Muscle layer of duodenum (tissue), 2 donors: ENCODE data around the gene TMEM119.
"Not testable (repeated sequence)": the region's sequence is repeated elsewhere in the genome, so short reads cannot be mapped to it uniquely, and the experiment has no call there.

Source experiments
- H3K27ac ChIP-seq: one replicate; pipeline ENCODE4 v1.7.0; 2013; ENCODE audit warnings: mild to moderate bottlenecking, low read length
- H3K27me3 ChIP-seq: one replicate; pipeline ENCODE4 v1.7.0; 2013; ENCODE audit warnings: low read depth, mild to moderate bottlenecking, control low read depth, low read length
- H3K36me3 ChIP-seq, 2 donors: one replicate each; pipeline ENCODE4 v1.7.0; 2013; ENCODE audit warnings: low read length in 2 of 2, control low read depth in 1 of 2, mild to moderate bottlenecking in 1 of 2; ENCODE audit not compliant: insufficient read depth in 2 of 2, control insufficient read depth in 1 of 2
- H3K4me1 ChIP-seq, 2 donors: one replicate each; pipeline ENCODE4 v1.7.0; 2013; ENCODE audit warnings: low read length in 2 of 2, mild to moderate bottlenecking in 2 of 2, control low read depth in 1 of 2, moderate library complexity in 1 of 2; ENCODE audit not compliant: insufficient read depth in 2 of 2, control insufficient read depth in 1 of 2
- H3K4me3 ChIP-seq, 2 donors: one replicate each; pipeline ENCODE4 v1.7.0; 2013; ENCODE audit warnings: low read length in 2 of 2, low read depth in 1 of 2, mild to moderate bottlenecking in 1 of 2
- H3K9me3 ChIP-seq, 2 donors: one replicate each; pipeline ENCODE4 v1.7.0; 2013; ENCODE audit warnings: low read length in 2 of 2, control low read depth in 1 of 2, mild to moderate bottlenecking in 1 of 2; ENCODE audit not compliant: control insufficient read depth in 1 of 2
- donor health status: healthy.

The TMEM119 gene

DNA sequence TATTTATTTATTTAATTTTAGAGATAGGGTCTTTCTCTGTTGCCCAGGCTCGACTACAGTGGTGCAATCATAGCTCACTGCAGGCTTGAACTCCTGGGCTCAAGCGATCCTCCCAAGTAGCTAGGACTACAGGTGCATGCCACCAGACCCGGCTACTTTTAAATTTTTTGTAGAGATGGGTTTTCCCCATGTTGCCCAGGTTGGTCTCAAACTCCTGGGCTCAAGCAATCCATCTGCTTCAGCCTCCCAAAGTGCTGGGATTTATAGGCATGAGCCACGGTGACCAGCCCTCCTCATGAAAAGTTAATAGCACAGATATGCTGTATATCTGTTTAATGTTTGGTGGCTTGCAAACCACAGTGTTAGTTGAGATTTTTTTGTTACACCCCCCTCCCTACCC, 33.4 kb upstream of the TMEM119 start:
- not testable (repeated sequence) for H3K36me3 ChIP-seq, H3K4me3 ChIP-seq, H3K27ac ChIP-seq

GRCh38 chr12:108630481-108631207, 32.8 kb upstream of the TMEM119 start:
- H3K4me3 ChIP-seq: no peak overlapping the region

More for the DNA sequence above, 33.4 kb upstream of the TMEM119 start:
- H3K4me1 ChIP-seq: peaks cover 5 to 11% of the 10 kb centered on the region in 2 donors
- H3K9me3 ChIP-seq, H3K27me3 ChIP-seq: not testable (repeated sequence)

GRCh38 chr12:108629824-108630476, 32.1 kb upstream of the TMEM119 start:
- no peaks in the 10 kb centered on the region for H3K9me3 ChIP-seq
- H3K27me3 ChIP-seq: no peaks in the 10 kb centered on the region
- H3K36me3 ChIP-seq: no peaks in the 10 kb centered on the region
- peaks cover 0 to 5% of the 10 kb centered on the region in 2 donors for H3K4me1 ChIP-seq
- peak overlapping the region in 1 of 2 donors; percentile 37 for H3K4me3 ChIP-seq
- H3K27ac ChIP-seq: peak overlapping the region; percentile 51

More at GRCh38 chr12:108630481-108631207, 32.8 kb upstream of the TMEM119 start:
- H3K36me3 ChIP-seq: no peaks in the 10 kb centered on the region
- H3K4me1 ChIP-seq: peaks cover 5% of the 10 kb centered on the region in 2 donors
- no peaks in the 10 kb centered on the region for H3K9me3 ChIP-seq
- H3K27me3 ChIP-seq: no peaks in the 10 kb centered on the region
- peak overlapping the region; percentile 51 for H3K27ac ChIP-seq

GRCh38 chr12:108629151-108629550, 31.3 kb upstream of the TMEM119 start:
- Histone ChIP-seq H3K27me3 (no peaks in the 10 kb centered on the region), H3K9me3 (no peaks in the 10 kb centered on the region), H3K4me3 (no peak overlapping the region), H3K4me1 (peaks cover 0 to 5% of the 10 kb centered on the region in 2 donors), H3K36me3 (no peaks in the 10 kb centered on the region), H3K27ac (peak overlapping the region; percentile 58)

DNA sequence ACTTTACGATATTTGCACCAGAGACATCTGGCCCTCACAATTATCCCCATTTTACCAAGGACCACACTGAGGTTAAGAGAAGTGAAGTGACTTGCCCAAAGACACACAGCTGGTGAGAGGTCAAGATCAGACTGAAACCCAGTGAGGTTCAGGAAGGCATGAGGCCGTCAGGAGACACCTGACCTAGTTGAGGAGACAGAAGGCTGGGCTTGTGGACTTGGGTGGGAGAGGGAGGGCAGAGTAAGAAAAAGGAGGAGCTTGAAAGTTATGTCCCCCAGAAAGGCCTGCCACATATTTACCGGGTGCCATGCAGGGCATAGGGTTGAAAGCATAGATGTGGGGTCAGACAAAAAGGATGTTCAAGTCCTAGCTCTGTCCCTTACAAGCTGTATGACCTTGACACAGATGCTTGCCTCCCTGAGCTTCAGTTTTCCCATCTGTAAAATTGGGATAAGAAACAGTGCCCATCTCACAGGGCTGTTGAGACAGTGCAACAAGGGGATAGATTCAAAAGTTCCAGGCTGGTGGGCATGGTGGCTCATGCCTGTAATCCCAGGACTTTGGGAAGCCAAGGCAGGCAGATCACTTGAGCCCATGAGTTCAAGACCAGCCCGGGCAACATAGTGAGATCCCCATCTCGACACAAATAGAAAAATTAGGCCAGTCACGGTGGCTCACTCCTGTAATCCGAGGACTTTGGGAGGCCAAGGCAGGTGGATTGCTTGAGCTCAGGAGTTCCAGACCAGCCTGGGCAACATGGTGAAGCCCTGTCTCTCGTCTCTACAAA, 29.4 kb upstream of the TMEM119 start:
- Histone ChIP-seq H3K36me3 (no peaks in the 10 kb centered on the region), H3K27ac (no peak overlapping the region), H3K4me1 (peaks cover 0 to 5% of the 10 kb centered on the region in 2 donors), H3K4me3 (no peak overlapping the region), H3K9me3 (no peaks in the 10 kb centered on the region), H3K27me3 (no peaks in the 10 kb centered on the region)

- Histone ChIP-seq H3K4me3 (no peak overlapping the region), H3K36me3 (no peaks in the 10 kb centered on the region), H3K27me3 (no peaks in the 10 kb centered on the region), H3K4me1 (peaks cover 0 to 2% of the 10 kb centered on the region in 2 donors), H3K27ac (no peak overlapping the region), H3K9me3 (no peaks in the 10 kb centered on the region)
Measured at GRCh38 chr12:108625228-108625627, 27.3 kb upstream of the TMEM119 start.

DNA sequence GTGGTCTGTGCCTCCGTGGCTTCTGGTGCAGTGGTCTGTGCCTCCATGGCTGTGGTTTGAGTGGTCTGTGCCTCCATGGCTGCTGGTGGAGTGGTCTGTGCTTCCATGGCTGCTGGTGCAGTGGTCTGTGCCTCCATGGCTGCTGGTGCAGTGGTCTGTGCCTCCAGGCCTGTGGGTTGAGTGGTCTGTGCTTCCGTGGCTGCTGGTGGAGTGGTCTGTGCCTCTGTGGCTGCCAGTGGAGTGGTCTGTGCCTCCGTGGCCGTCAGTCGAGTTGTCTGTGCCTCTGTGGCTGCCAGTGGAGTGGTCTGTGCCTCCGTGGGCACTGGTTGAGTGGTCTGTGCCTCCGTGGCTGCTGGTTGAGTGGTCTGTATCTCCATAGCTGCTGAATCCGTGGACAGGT, 25.7 kb upstream of the TMEM119 start:
- no peak overlapping the region for H3K4me3 ChIP-seq
- no peak overlapping the region for H3K27ac ChIP-seq
- no peaks in the 10 kb centered on the region for H3K27me3 ChIP-seq
- H3K36me3 ChIP-seq: no peaks in the 10 kb centered on the region
- H3K9me3 ChIP-seq: no peaks in the 10 kb centered on the region
- no peaks in the 10 kb centered on the region for H3K4me1 ChIP-seq

DNA sequence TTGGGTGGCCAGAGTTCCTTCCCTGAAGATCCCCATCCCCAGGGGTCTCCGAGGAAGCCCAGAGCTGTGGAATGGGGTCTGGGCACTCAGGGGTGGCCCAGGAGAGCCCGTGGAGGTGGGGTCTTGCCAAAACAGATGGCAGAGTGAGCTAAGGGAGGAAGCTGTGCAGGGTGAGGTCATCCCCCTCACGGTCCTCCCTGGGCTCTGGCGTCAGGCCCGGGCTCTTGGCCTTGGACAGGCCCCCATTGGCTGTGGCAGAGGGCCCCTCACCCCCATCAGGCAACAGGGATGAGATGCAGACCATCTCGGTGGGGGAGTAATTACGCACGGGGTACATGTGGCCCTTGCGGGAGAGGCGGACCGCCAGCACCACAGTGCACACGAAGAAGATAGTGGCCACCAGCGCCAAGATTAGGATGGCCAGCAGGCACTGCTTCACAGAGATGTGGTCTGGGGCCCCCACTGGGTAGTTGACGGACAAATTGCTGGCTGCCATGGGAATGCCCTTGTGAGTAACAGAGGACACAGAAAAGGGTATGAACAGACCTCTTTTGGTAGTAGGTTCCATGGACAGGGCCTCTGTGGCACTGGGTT, 25.1 kb upstream of the TMEM119 start:
- Histone ChIP-seq H3K9me3 (no peaks in the 10 kb centered on the region), H3K36me3 (no peaks in the 10 kb centered on the region), H3K27ac (no peak overlapping the region), H3K27me3 (no peaks in the 10 kb centered on the region), H3K4me3 (no peak overlapping the region), H3K4me1 (no peaks in the 10 kb centered on the region)

DNA sequence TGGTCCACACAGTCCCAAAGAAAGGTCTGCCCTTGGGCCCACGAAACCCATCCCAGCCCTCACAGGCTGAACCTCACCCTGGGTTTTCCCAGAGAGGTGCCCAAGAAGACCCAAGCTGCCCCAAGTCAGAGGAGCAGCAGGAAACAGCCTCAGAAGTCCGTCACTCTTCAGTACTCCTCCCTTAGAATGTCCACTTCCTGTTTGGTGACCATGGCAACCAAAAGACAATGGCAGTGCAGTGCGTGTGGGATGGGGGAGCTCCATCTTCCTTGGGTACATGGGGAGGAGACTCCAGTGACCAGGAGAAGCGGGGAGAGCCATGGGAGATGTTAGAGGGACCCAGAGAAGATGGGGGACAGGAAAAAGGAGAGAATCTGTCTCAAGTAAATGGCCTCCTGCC, 24.5 kb upstream of the TMEM119 start:
- Histone ChIP-seq H3K4me3 (no peak overlapping the region), H3K9me3 (no peaks in the 10 kb centered on the region), H3K36me3 (no peaks in the 10 kb centered on the region), H3K27me3 (no peaks in the 10 kb centered on the region), H3K27ac (no peak overlapping the region), H3K4me1 (no peaks in the 10 kb centered on the region)

DNA sequence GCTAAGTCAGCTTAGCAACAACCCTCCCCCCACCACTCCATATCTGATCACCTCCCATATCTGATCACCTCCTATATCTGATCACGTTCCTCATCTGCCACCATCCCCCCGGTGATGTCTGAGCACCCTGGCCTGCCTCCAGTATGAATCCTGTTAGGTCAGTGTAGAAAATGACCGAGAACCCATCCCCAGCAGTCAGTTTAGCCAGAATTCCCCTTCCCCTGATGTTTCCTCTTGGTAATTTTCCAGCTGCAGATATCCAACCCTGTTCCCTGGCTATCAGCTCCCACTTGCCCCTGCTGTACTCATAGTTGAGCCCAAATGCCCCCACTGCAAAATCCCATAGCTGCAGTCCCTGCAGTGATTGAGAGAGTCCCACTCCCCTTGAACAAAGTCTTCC, 23.3 kb upstream of the TMEM119 start:
- Histone ChIP-seq H3K4me3 (no peak overlapping the region), H3K27ac (no peak overlapping the region), H3K4me1 (no peaks in the 10 kb centered on the region), H3K9me3 (no peaks in the 10 kb centered on the region), H3K36me3 (no peaks in the 10 kb centered on the region), H3K27me3 (no peaks in the 10 kb centered on the region)

DNA sequence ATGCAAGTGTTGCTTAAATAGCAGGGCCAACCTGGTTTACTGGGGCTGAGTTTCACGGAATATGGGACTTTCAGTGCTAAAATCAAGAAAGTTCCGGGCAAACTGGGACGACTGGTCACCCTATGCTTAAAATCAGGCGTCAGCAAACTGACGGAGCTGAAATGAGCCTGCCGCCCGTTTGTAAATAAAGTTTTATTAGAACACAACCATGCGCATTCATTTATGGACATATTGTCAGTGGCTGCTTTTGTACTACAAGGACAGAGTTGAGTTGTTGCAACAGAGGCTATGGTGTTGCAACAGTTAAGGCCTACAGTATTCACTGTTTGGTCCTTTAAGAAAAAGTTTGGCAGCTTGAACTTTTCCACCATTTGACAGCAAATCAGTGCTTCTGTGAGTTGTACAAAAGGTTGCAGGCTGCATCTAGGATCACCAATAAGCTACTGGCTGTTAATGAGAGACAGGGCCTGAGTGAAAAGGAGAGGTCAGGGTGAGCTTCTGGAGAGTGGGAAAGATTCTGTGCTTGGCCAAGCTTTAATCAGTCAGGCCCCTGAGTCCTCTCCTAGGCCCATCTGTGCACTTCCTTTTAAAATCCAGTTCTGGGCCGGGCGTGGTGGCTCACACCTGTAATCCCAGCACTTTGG, 22.5 kb upstream of the TMEM119 start:
- H3K4me1 ChIP-seq: no peaks in the 10 kb centered on the region
- H3K9me3 ChIP-seq: no peaks in the 10 kb centered on the region
- H3K27me3 ChIP-seq: no peaks in the 10 kb centered on the region
- no peaks in the 10 kb centered on the region for H3K36me3 ChIP-seq
- no peak overlapping the region for H3K4me3 ChIP-seq
- H3K27ac ChIP-seq: no peak overlapping the region
